ENCODE data around the gene CACNA1A. TPM values are rescaled to one million over a fixed set of nuclear protein-coding genes. Genes with fewer than 3 reads are reported as not detected.

CACNA1A gene
- total RNA-seq, 1 donor from 2014 or later = 0.44 TPM

- Histone ChIP-seq H3K9me3 (replicated peaks) (peaks cover 18% of the 10 kb centered on the region), H3K4me1 (no peaks in the 10 kb centered on the region), H3K27ac (replicated peaks) (no peak overlapping the region), H3K36me3 (no peaks in the 10 kb centered on the region), H3K27me3 (ENCODE audit: low read depth) (peaks cover 59% of the 10 kb centered on the region), H3K4me3 (no peak overlapping the region)
- intact Hi-C loops (cut with micrococcal nuclease) = no loop called here
- peak; percentile 38 for TF ChIP-seq CTCF (IDR thresholded peaks at IDR 0.05; ENCODE audit: borderline replicate concordance)
- DNase-seq = peak; percentile 18
Observed at GRCh38 chr19:13234518-13234917, 271.8 kb downstream of the CACNA1A start.

GRCh38 chr19:13231663-13232062 is 274.6 kb downstream of the CACNA1A start:
- TF ChIP-seq CTCF (IDR thresholded peaks at IDR 0.05; ENCODE audit: borderline replicate concordance) = no peak
- no peak overlapping the region for H3K27ac ChIP-seq (replicated peaks)
- intact Hi-C loops (cut with micrococcal nuclease) = no loop called here

GRCh38 chr19:13229246-13229645 is 277.0 kb downstream of the CACNA1A start:
- Histone ChIP-seq H3K4me3 (no peak overlapping the region), H3K9me3 (replicated peaks) (no peaks in the 10 kb centered on the region), H3K36me3 (no peaks in the 10 kb centered on the region), H3K27ac (replicated peaks) (no peak overlapping the region), H3K4me1 (no peaks in the 10 kb centered on the region), H3K27me3 (ENCODE audit: low read depth) (peaks cover 72% of the 10 kb centered on the region)
- no peak for DNase-seq
- intact Hi-C loops (cut with micrococcal nuclease) = no loop called here
- TF ChIP-seq CTCF (IDR thresholded peaks at IDR 0.05; ENCODE audit: borderline replicate concordance) = no peak

More at GRCh38 chr19:13231663-13232062, 274.6 kb downstream of the CACNA1A start:
- H3K4me1 ChIP-seq = no peaks in the 10 kb centered on the region
- H3K4me3 ChIP-seq = no peak overlapping the region
- peaks cover 18% of the 10 kb centered on the region for H3K9me3 ChIP-seq (replicated peaks)
- no peak for DNase-seq
- peaks cover 59% of the 10 kb centered on the region for H3K27me3 ChIP-seq (ENCODE audit: low read depth)
- no peaks in the 10 kb centered on the region for H3K36me3 ChIP-seq

- DNase-seq = no peak
- Histone ChIP-seq H3K27me3 (ENCODE audit: low read depth) (peaks cover 76% of the 10 kb centered on the region), H3K9me3 (replicated peaks) (no peaks in the 10 kb centered on the region)
Observed at GRCh38 chr19:13228561-13228960, 277.7 kb downstream of the CACNA1A start.

GRCh38 chr19:13226983-13227382 is 279.3 kb downstream of the CACNA1A start:
- DNase-seq = no peak
- no peaks in the 10 kb centered on the region for H3K9me3 ChIP-seq (replicated peaks)
- TF ChIP-seq CTCF (IDR thresholded peaks at IDR 0.05; ENCODE audit: borderline replicate concordance) = no peak
- no peak overlapping the region for H3K4me3 ChIP-seq
- H3K27ac ChIP-seq (replicated peaks) = no peak overlapping the region
- intact Hi-C loops (cut with micrococcal nuclease) = no loop called here
- H3K36me3 ChIP-seq = no peaks in the 10 kb centered on the region
- no peaks in the 10 kb centered on the region for H3K4me1 ChIP-seq
- peaks cover 61% of the 10 kb centered on the region for H3K27me3 ChIP-seq (ENCODE audit: low read depth)

More at GRCh38 chr19:13228561-13228960, 277.7 kb downstream of the CACNA1A start:
- Histone ChIP-seq H3K4me3 (no peak overlapping the region), H3K4me1 (no peaks in the 10 kb centered on the region), H3K27ac (replicated peaks) (no peak overlapping the region), H3K36me3 (no peaks in the 10 kb centered on the region)
- intact Hi-C loops (cut with micrococcal nuclease) = no loop called here
- no peak for TF ChIP-seq CTCF (IDR thresholded peaks at IDR 0.05; ENCODE audit: borderline replicate concordance)

Measured in left ventricle myocardium inferior (tissue), 1 donor.